Neuron (in vitro differentiated cells): ENCODE results near the gene SCN3A.

Experiments
- H2AFZ ChIP-seq: one replicate; pipeline ENCODE4 v1.6.1; 2013; ENCODE audit warnings: low read depth, mild to moderate bottlenecking, inconsistent platforms, low read length, moderate library complexity
- H3K27me3 ChIP-seq: one replicate; pipeline ENCODE4 v1.6.1; 2013; ENCODE audit warnings: low read length; ENCODE audit not compliant: insufficient read depth
- H3K36me3 ChIP-seq: one replicate; pipeline ENCODE4 v1.6.1; 2013; ENCODE audit warnings: low read length; ENCODE audit not compliant: insufficient read depth
- H3K4me1 ChIP-seq: one replicate; pipeline ENCODE4 v1.6.1; 2013; ENCODE audit warnings: low read length; ENCODE audit not compliant: insufficient read depth
- H3K4me3 ChIP-seq: 2 replicates; pipeline ENCODE4 v1.5.1; 2013; ENCODE audit warnings: mild to moderate bottlenecking, low read length, moderate library complexity
- H3K9me3 ChIP-seq: one replicate; pipeline ENCODE4 v1.6.1; 2013; ENCODE audit warnings: low read length

Gene SCN3A

DNA sequence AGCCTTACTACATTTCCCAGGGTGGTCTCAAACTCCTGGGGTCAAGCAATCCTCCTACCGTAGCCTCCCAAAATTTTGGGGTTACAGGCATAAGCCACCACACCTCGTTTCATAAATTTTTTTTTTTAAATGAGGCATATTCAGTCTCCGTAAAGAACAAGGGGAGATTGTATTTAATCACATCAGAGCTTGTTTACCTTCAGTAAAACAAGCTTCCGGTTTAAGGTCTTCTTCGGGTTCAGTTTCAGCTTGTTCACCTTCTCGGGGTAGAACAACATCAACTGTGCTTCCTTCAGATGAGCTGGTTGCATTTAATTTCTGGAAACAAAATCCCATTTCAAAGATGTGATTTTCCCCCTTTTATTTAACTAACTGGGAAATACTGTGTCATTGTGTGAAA is 88.6 kb downstream of the SCN3A start:
- Histone ChIP-seq H3K36me3 (no peaks in the 10 kb centered on the region), H2AFZ (no peak overlapping the region), H3K27me3 (no peaks in the 10 kb centered on the region), H3K4me3 (no peak overlapping the region), H3K9me3 (no peaks in the 10 kb centered on the region), H3K4me1 (peaks cover 11% of the 10 kb centered on the region)

DNA sequence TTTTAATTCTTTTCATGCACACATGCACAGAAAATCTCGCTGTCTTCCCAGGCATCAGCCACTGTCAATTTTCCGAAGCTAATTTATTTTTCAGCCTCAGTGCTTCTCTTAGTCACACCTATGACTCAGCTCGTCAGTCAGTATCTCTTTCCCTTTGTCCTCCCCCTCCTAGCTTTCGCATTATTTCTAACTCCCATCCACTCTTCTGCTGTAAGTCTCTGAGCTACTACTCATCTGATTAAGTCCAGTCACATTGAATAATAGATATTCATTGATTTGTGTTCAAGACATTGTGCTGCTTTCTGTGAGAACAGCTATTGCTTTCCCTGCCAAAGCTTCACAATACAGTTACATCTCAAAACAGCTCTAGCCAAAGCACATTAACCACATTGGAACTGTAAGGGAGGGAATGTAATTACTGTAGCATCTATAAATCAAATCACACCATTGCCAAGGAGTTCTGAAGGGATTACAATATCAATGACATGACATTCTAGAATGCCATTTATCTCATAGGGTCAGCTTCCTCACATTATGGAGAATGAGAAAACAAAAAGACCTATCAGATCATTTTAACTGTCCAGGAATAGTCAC is 89.4 kb downstream of the SCN3A start:
- H2AFZ ChIP-seq: no peak overlapping the region
- no peaks in the 10 kb centered on the region for H3K9me3 ChIP-seq
- H3K4me3 ChIP-seq: no peak overlapping the region
- H3K27me3 ChIP-seq: no peaks in the 10 kb centered on the region
- no peaks in the 10 kb centered on the region for H3K36me3 ChIP-seq
- H3K4me1 ChIP-seq: peaks cover 11% of the 10 kb centered on the region

DNA sequence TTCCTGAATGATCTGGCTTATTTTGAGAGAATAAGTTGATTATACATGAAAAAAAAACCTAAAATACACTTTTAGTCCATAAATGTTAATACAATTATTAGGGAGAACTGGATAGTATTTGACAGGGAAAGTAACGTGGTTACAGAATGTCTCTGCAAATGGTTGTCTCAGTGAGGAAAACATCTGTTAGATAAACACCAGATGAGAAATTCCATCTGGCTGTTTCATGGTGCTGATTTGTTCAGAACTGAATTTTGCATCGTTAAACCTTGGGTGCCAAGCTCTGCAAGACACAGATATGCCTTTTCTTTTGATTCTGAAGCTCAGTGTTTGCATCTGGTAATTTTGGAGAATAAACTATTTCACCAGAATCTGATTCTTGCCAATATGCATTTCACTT is 90.4 kb downstream of the SCN3A start:
- Histone ChIP-seq H3K36me3 (no peaks in the 10 kb centered on the region), H2AFZ (no peak overlapping the region), H3K27me3 (no peaks in the 10 kb centered on the region), H3K9me3 (no peaks in the 10 kb centered on the region), H3K4me1 (peaks cover 11% of the 10 kb centered on the region), H3K4me3 (no peak overlapping the region)

DNA sequence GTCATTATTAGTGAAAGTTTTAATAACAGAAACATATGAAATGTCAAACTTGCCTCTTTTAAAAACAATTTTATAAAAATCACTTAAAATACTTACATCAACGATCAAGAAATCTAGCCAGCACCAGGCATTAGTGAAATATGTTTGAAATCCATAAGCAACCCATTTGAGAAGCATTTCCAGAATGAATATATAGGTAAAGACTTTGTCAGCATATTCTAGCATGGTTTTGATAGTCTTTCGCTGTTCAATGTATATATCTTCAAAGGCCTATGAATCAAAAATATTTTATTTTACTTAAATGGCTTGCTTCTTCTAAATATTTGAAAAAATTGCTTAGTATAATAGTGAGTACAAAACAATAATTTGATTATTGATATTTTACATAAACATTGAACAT is 91.1 kb downstream of the SCN3A start:
- Histone ChIP-seq H3K4me3 (no peak overlapping the region), H3K36me3 (no peaks in the 10 kb centered on the region), H3K4me1 (peaks cover 11% of the 10 kb centered on the region), H3K27me3 (no peaks in the 10 kb centered on the region), H2AFZ (no peak overlapping the region), H3K9me3 (no peaks in the 10 kb centered on the region)

DNA sequence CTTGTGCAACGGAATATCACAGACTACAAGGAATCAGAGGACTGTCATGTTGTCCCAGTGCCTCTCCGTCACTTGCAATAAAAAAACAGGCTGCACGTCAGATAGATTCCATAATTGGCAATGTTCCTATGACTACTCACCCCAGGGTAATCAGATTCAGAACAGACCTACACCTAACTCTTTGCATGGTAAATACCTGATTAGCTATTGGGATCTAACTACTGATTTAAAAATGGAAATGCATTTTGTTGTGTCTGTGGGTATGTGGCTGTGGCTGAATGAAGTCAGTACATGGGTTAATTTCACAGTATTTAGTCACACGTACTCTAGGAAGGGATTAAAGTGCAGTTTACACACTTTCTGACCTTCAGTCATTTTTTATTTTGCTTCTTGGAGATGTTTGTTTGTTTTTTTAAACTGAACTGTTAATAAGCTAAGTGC is 91.7 kb downstream of the SCN3A start:
- no peak overlapping the region for H3K4me3 ChIP-seq
- H3K4me1 ChIP-seq: peaks cover 11% of the 10 kb centered on the region
- no peaks in the 10 kb centered on the region for H3K36me3 ChIP-seq
- H3K27me3 ChIP-seq: no peaks in the 10 kb centered on the region
- H2AFZ ChIP-seq: no peak overlapping the region
- H3K9me3 ChIP-seq: no peaks in the 10 kb centered on the region

DNA sequence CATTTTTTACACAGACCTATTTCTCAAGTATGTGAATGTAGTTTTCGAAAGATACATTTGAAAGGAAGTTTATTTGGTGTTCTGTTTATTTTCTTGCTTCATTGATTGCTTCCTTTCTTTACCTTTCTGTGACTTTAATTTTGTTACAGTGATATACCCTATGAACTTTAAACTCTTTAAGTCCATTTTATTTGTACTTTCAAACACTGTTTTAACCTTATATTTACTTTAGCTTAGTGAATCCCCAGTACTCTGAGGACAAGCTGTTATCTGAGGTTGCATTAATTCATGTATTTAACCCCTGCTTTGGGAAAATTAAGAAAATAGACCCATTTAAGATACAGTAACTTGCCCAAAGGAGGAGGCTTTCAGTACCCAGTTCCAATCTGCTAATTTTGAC is 93.5 kb downstream of the SCN3A start:
- Histone ChIP-seq H2AFZ (no peak overlapping the region), H3K36me3 (no peaks in the 10 kb centered on the region), H3K4me3 (no peak overlapping the region), H3K27me3 (no peaks in the 10 kb centered on the region), H3K4me1 (peaks cover 11% of the 10 kb centered on the region), H3K9me3 (no peaks in the 10 kb centered on the region)

DNA sequence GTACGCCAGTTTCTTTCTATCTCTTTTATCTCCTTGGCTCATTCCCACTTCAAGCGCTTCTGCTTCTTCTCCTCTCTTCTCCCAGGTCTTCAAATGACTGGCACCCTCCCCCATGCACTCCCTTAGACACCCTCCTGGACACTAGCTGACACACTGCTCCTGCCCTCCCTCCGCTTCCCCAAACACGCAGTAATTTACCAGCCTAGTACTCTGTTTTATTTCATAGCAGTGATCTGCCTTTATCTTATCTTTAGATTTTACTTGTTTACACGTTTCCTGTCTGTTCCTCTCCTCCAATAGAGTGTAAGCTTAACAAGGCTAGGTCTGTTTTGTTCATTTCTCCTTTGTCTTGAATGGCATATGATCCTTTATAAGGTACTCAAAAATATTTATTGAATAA is 93.9 kb downstream of the SCN3A start:
- H3K4me3 ChIP-seq: no peak overlapping the region
- H2AFZ ChIP-seq: no peak overlapping the region
- H3K9me3 ChIP-seq: no peaks in the 10 kb centered on the region
- peaks cover 11% of the 10 kb centered on the region for H3K4me1 ChIP-seq
- no peaks in the 10 kb centered on the region for H3K27me3 ChIP-seq
- no peaks in the 10 kb centered on the region for H3K36me3 ChIP-seq

DNA sequence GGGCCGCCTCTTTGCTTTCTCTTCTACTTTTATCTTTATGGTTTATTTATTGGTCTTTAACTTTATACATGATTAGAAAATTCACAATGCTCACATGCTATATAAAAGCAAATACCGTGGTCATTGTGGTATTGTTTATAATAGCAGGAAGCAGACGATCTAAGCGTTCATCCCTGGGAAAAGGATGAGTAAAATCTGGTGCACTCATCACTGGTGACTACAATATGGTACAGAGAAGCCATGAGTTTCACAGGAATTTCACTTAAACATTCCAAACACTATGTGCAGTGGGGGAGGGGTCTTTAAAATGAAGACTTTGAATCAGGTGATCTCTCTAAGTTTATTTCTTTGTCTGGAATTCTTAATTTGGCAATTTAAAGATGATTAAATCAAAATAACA is 97.9 kb downstream of the SCN3A start:
- no peaks in the 10 kb centered on the region for H3K4me1 ChIP-seq
- H3K9me3 ChIP-seq: no peaks in the 10 kb centered on the region
- H3K4me3 ChIP-seq: no peak overlapping the region
- no peak overlapping the region for H2AFZ ChIP-seq
- no peaks in the 10 kb centered on the region for H3K27me3 ChIP-seq
- H3K36me3 ChIP-seq: no peaks in the 10 kb centered on the region

DNA sequence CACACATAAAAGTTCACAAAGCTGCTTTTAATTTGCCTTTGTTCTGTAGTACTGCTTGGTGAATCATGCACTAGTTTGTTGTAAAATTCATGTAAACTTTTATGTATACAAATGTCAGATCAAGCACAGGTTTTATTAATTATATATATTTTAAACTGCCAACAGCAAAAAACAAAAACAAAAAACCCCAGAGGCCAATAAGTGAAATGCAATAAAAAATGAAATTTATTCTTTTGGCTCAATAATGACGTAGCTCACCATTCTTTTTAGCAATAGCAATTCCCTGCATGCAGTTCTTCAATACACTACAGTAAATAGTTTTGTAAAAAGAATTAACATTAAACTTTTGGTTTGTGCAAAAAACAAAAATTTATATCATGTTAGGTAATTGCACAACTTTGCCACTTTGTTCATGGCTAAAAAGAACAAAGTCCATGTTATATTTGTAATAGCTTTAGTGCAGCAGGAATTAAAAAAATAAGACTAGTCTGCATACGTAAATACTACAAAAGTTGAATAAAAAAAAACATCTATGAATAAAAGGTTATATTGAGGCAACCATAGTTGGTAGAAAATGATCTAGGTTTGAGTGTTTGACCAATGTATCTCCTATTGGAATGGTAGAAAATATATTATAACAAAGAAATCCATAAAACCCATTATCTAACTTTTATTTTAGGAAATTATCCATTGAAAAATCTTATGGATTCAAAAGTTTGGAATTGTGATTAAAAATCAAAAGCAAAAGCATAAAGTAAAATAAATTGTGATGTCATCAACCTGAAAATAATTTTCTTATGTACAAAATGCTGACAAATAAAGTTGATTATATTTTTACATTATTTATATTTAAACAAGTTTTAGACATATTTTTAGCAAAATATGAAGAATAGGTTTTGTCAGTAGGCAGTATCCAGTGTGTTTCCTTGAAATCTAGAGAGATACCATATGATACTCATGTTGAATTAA is 115.6 kb downstream of the SCN3A start:
- Histone ChIP-seq H3K9me3 (no peaks in the 10 kb centered on the region), H2AFZ (no peak overlapping the region), H3K4me3 (no peak overlapping the region), H3K4me1 (no peaks in the 10 kb centered on the region), H3K36me3 (peaks cover 14% of the 10 kb centered on the region), H3K27me3 (no peaks in the 10 kb centered on the region)

DNA sequence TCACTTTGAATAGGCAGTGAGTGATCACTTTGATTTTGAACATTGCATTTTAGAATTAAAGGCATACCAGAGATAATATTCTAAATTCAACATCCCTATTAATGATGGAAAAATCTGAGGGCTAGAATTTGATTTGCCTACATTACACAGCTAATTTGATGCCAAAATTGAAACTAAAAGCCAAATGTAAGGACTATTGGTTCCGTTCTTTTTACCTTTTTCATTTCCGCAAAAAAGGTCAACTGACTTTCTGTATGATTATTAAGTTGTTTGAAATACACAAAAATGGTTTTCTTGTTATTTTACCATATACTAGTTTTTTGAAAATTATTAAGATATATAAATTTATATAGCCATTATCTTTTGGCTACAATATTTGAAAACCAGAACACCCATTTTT is 117.5 kb downstream of the SCN3A start:
- Histone ChIP-seq H2AFZ (no peak overlapping the region), H3K4me3 (no peak overlapping the region), H3K4me1 (no peaks in the 10 kb centered on the region), H3K27me3 (no peaks in the 10 kb centered on the region), H3K9me3 (no peaks in the 10 kb centered on the region), H3K36me3 (peaks cover 10% of the 10 kb centered on the region)

DNA sequence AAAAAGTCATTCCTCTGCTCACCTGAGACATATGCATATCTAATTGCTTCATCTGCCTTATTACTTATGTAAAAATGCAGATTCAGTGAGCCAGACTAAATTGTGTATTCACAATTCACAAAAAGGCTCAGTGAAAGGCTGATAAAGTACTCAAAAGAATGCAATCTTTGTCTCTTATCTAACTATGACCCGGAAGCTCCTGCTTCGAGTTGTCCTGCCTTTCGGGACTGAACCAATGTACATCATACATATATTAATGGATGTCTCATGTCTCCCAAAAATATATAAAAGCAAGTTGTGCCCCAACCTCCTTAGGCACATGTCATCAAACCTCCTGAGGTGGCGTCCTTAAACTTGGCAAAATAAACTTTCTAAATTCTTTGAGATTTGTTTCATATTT is 120.5 kb downstream of the SCN3A start:
- no peak overlapping the region for H3K4me3 ChIP-seq
- H3K27me3 ChIP-seq: no peaks in the 10 kb centered on the region
- no peaks in the 10 kb centered on the region for H3K36me3 ChIP-seq
- H3K4me1 ChIP-seq: no peaks in the 10 kb centered on the region
- no peaks in the 10 kb centered on the region for H3K9me3 ChIP-seq
- no peak overlapping the region for H2AFZ ChIP-seq

DNA sequence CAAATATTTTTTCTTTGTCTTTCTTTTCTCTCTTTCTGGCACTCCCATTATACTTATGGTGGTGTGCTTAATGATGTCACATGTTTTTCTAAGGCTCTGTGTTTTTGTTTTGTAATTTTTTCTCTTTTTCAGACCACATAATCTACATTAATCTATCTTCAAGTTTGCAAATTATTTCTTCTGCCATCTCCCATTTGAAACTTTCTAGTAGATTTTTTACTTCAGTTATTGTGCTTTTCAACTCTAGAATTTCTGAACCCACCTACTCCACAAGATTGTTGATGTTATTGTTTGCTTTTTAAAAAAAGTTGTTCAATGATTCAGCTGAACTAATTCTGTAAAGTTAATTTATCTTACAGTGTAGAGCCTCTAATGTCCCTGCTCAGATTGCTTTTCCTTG is 121.4 kb downstream of the SCN3A start:
- H3K36me3 ChIP-seq: no peaks in the 10 kb centered on the region
- no peaks in the 10 kb centered on the region for H3K27me3 ChIP-seq
- H2AFZ ChIP-seq: no peak overlapping the region
- H3K4me3 ChIP-seq: no peak overlapping the region
- H3K9me3 ChIP-seq: no peaks in the 10 kb centered on the region
- H3K4me1 ChIP-seq: no peaks in the 10 kb centered on the region

DNA sequence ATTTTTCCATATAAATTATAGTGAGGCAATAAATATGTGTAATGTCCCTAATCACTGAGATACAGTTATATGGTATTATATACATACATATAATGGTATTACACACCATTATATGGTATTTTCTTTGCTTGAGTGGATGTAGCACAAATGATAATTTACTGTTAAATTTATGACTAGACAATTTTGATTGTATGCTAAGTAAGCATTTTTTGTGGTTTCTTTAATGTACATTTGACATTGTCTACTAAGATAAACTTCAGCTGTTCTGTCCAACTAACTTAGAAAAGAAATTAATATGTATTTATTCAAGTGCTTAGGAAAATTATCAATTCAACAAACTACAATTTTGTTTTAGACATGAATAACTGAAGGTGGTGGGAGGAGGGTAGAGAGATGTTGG is 122.6 kb downstream of the SCN3A start:
- Histone ChIP-seq H3K4me3 (no peak overlapping the region), H3K27me3 (no peaks in the 10 kb centered on the region), H2AFZ (no peak overlapping the region), H3K36me3 (no peaks in the 10 kb centered on the region), H3K4me1 (no peaks in the 10 kb centered on the region), H3K9me3 (no peaks in the 10 kb centered on the region)
